HG03354 (cell line): Measurements from ENCODE around the gene P2RX4.
"Not testable (repeated sequence)": the region's sequence is repeated elsewhere in the genome, so short reads cannot be mapped to it uniquely, and the experiment has no call there.

Experiments
- ATAC-seq: cut with Tn5 transposase; IDR thresholded peaks from one replicate; pipeline ENCODE4 v1.9.1; 2021; ENCODE audit warnings: mild to moderate bottlenecking; ENCODE audit not compliant: unreplicated experiment, poor library complexity, severe bottlenecking

P2RX4 gene

GRCh38 chr12:121186826-121187225 lies 23.1 kb upstream of the P2RX4 start:
- ATAC-seq: no peak

DNA sequence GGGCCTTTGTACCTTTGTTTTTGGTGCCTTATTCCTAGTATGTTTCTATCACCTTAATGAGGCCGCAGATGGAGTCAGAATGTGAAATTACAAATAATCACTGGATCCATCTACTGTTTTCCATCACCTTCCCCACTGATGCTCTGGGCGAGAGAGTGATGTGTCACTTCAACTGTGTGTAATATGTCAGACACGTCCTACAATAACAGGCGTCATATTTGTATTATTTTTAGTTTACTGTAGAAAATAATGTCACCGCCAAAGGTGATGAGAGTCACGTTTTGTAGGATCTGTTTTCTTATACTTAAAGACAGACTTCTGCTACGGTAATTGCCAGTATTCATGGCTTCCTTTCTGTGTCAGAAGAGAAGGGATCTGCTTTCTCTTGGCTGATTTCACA lies 22.4 kb upstream of the P2RX4 start:
- ATAC-seq: no peak

DNA sequence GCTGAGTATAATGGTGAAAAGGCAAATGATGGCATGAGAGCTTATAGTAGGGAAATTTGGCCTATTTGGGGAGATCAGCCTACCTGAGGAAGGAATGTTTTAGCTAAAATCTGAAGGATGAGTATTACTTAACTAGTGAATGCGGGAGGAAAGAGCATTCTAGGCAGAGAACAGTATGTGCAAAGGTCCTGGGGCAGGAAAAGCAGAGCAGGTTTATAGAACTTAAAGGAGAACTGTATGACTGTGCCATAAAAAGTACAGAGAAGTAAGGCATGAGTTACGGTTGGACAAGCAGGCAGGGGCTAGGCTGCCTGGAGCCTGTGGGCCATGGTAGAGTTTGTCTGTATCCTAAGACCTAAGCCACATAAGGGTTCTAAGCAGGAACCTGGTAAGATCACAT lies 21.7 kb upstream of the P2RX4 start:
- ATAC-seq: no peak

- ATAC-seq: no peak
Measured at GRCh38 chr12:121189131-121189530, 20.8 kb upstream of the P2RX4 start.

- no peak for ATAC-seq
Measured at GRCh38 chr12:121189619-121190155, 20.2 kb upstream of the P2RX4 start.

DNA sequence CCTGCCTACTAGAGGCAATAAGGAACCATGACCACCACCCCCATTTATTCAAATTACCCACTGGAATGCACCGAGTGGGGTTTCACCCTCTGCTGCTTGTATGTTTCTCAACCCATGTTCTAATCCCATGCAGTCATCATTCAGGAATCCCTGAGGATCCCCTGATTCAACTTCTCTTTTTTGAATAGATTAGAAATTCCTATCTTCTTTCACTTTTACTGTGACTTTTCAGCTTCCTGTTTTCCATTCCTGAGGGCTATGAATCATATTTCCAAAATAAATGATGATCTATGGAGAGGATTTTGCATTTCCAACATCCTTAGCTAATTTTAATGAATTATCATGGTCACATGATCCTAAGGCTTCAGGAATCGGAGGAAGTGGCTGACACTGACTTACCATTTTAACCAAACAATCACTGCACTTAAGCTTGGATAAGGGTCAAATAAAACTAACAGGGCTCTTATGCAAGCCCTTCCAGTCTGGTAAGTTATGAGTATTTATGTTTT lies 19.4 kb upstream of the P2RX4 start:
- no peak for ATAC-seq

DNA sequence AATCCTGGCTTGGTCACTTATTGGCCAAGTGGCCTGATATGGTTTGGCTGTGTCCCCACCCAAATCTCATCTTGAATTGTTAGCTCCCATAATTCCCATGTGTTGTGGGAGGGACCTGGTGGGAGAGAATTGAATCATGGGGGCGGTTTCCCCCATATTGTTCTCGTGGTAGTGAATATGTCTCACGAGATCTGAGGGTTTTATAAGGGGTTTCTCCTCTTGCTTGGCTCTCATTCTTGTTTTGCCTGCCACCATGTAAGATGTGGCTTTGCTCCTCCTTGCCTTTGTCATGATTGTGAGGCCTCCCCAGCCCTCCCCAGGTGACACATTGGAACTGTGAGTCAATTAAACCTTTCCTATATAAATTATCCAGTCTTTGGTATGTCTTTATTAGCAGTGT lies 18.8 kb upstream of the P2RX4 start:
- no peak for ATAC-seq

- no peak for ATAC-seq
Measured at GRCh38 chr12:121196902-121197301, 13.0 kb upstream of the P2RX4 start.

- no peak for ATAC-seq
Measured at GRCh38 chr12:121198949-121199348, 11.0 kb upstream of the P2RX4 start.

GRCh38 chr12:121201140-121201539 lies 8.8 kb upstream of the P2RX4 start:
- not testable (repeated sequence) for ATAC-seq

- ATAC-seq: no peak
Measured at GRCh38 chr12:121202407-121203355, 7.2 kb upstream of the P2RX4 start.

DNA sequence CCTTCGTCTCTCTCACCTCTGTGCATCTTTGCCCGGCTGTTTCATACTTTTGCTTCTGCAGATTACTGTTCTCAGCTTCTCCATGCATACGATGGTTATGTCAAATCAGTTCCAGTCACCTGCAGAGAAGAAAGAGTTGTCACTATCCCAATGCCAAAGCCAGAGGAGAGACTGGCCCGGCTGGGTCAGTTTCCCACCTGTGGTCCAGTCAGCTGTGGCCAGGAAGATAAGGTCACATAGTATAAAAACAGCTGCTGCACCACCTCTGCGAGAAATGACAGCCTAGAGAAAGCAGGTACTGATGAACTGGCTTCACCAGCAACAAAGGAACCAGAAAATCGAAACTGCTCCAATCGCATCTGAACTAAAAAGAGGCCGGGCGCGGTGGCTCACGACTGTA lies 6.4 kb upstream of the P2RX4 start:
- no peak for ATAC-seq

DNA sequence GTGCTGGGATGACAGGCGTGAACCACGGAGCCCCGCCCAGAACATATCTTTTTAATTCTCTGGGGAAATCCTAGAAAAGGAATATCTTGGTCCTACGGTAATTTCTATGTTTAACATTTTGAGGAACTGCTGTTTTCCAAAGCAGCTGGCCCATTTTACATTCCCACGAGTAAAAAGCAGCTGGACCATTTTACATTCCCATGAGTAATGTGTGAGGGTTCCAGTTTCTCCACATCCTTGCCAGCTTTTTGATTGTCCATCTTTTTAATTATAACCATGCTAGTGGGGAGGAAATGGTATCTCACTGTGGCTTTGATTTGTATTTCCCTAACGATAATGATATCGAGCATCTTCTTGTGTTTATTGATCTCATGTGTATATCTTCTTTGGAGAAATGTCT lies 4.4 kb upstream of the P2RX4 start:
- no peak for ATAC-seq

- not testable (repeated sequence) for ATAC-seq
Measured at GRCh38 chr12:121208571-121208970, 1.4 kb upstream of the P2RX4 start.

DNA sequence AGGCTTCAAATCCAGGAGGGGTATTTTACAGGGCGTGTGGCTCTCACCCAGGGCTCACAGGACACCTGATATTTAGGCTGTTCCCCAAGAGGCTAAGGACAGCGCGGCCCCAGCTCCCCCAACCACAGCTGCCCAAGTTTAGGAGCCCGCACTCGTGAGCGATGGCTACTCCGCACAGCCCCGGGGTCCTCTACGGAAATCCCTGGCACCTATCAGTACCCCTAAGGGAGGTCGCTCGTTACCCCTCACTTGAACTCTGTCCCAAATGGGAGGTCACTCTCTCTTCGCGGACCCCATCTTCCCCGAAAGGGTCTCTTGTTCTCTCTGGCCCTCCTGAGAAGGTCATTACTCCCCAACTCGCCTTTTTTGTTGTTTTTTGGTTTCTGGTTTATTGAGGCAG lies 708 bp upstream of the P2RX4 start:
- ATAC-seq: no peak

DNA sequence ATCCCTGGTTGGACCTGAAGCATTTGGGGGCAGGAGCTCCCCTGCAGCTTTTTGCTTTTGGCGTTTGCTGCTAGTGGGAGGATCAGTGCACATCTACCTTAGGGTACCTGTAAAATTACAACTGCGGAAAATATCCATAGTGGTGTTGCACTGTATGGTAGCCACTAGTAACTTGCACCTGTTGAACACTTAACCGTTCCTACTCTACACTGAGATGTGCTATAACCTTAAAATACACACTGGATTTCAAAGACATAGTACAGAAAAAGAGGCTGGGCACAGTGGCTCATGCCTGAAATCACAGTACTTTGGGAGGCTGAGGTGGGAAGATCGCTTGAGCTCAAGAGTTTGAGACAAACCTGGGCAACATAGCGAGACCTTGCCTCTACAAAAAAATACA lies 2.9 kb downstream of the P2RX4 start:
- ATAC-seq: no peak

- ATAC-seq: no peak
Measured at GRCh38 chr12:121214166-121214777, 4.3 kb downstream of the P2RX4 start.

- no peak for ATAC-seq
Measured at GRCh38 chr12:121214855-121215745, 5.2 kb downstream of the P2RX4 start.

DNA sequence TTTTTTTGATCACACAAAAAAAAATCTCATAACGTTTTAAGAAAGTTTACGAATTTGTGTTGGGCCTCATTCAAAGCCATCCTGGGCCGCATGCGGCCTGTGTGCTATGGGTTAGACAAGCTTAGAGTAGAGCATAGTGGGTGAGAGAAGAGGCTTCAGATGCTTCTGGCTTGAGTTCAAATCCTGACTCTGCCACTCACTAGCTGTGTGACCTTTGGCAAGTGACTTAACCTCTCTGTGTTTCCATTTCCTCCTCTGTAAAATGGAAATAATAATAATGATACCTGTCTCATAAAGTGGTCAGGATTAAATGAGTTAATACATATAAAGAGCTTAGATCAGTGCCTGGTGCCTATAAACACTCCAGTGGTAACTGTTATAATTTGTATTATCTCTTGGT lies 6.2 kb downstream of the P2RX4 start:
- ATAC-seq: no peak

DNA sequence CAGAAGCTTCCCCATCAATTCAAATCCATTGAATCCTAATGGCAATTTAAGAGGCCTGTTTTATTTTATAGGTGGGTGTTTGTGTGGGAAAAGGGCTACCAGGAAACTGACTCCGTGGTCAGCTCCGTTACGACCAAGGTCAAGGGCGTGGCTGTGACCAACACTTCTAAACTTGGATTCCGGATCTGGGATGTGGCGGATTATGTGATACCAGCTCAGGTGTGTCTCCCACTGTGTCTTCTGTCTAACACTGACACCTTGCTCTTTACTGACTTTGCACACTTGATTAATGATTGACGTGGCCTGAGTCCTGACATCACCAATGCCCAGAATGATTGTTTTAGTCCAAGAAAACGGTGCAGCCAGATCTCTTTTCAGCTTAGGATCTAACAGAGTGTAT lies 7.1 kb downstream of the P2RX4 start:
- no peak for ATAC-seq
